ENCODE data around the gene FAR2. TPM values are rescaled to one million over a fixed set of nuclear protein-coding genes. Genes with fewer than 3 reads are reported as not detected.

The FAR2 gene
- total RNA-seq, 1 experiment from 2014 or later: 16.2 TPM

- DNase-seq: no peak
- Histone ChIP-seq H3K4me3 (ENCODE audit: insufficient read depth, low read depth, low read length) (no peak overlapping the region), H3K36me3 (replicated peaks; ENCODE audit: control insufficient read depth, insufficient read depth, low read length) (no peaks in the 10 kb centered on the region), H3K27me3 (ENCODE audit: control insufficient read depth, insufficient read depth, low read length) (peaks cover 11% of the 10 kb centered on the region)
Measured at GRCh38 chr12:29146196-29146595, 2.9 kb upstream of the FAR2 start.

- DNase-seq: peak; percentile 60
- no peaks in the 10 kb centered on the region for H3K36me3 ChIP-seq (replicated peaks; ENCODE audit: control insufficient read depth, insufficient read depth, low read length)
- H3K4me3 ChIP-seq (ENCODE audit: insufficient read depth, low read depth, low read length): peak overlapping the region; percentile 68
- peaks cover 11% of the 10 kb centered on the region for H3K27me3 ChIP-seq (ENCODE audit: control insufficient read depth, insufficient read depth, low read length)
Measured at GRCh38 chr12:29147731-29148595, 1.1 kb upstream of the FAR2 start.

- H3K4me3 ChIP-seq (ENCODE audit: insufficient read depth, low read depth, low read length): peak overlapping the region; percentile 68
- peaks cover 11% of the 10 kb centered on the region for H3K27me3 ChIP-seq (ENCODE audit: control insufficient read depth, insufficient read depth, low read length)
- DNase-seq: peak; percentile 60
- no peaks in the 10 kb centered on the region for H3K36me3 ChIP-seq (replicated peaks; ENCODE audit: control insufficient read depth, insufficient read depth, low read length)
Measured at GRCh38 chr12:29148596-29148910, 525 bp upstream of the FAR2 start.

- peak; percentile 72 for DNase-seq
Measured at GRCh38 chr12:29149691-29150281, 708 bp downstream of the FAR2 start.

GRCh38 chr12:29150462-29150861, 1.4 kb downstream of the FAR2 start:
- DNase-seq: no peak
- peaks cover 11% of the 10 kb centered on the region for H3K27me3 ChIP-seq (ENCODE audit: control insufficient read depth, insufficient read depth, low read length)
- H3K4me3 ChIP-seq (ENCODE audit: insufficient read depth, low read depth, low read length): no peak overlapping the region
- H3K36me3 ChIP-seq (replicated peaks; ENCODE audit: control insufficient read depth, insufficient read depth, low read length): no peaks in the 10 kb centered on the region

More at GRCh38 chr12:29149691-29150281, 708 bp downstream of the FAR2 start:
- Histone ChIP-seq H3K36me3 (replicated peaks; ENCODE audit: control insufficient read depth, insufficient read depth, low read length) (no peaks in the 10 kb centered on the region), H3K27me3 (ENCODE audit: control insufficient read depth, insufficient read depth, low read length) (peaks cover 11% of the 10 kb centered on the region), H3K4me3 (ENCODE audit: insufficient read depth, low read depth, low read length) (peak overlapping the region; percentile 68)

GRCh38 chr12:29152223-29152868, 3.3 kb downstream of the FAR2 start:
- H3K4me3 ChIP-seq (ENCODE audit: insufficient read depth, low read depth, low read length): no peak overlapping the region
- DNase-seq: no peak
- peaks cover 11% of the 10 kb centered on the region for H3K27me3 ChIP-seq (ENCODE audit: control insufficient read depth, insufficient read depth, low read length)
- no peaks in the 10 kb centered on the region for H3K36me3 ChIP-seq (replicated peaks; ENCODE audit: control insufficient read depth, insufficient read depth, low read length)

GRCh38 chr12:29152981-29153630, 4.0 kb downstream of the FAR2 start:
- Histone ChIP-seq H3K36me3 (replicated peaks; ENCODE audit: control insufficient read depth, insufficient read depth, low read length) (no peaks in the 10 kb centered on the region), H3K27me3 (ENCODE audit: control insufficient read depth, insufficient read depth, low read length) (peaks cover 11% of the 10 kb centered on the region), H3K4me3 (ENCODE audit: insufficient read depth, low read depth, low read length) (no peak overlapping the region)
- DNase-seq: peak; percentile 53

GRCh38 chr12:29155079-29155478, 6.0 kb downstream of the FAR2 start:
- H3K27me3 ChIP-seq (ENCODE audit: control insufficient read depth, insufficient read depth, low read length): peaks cover under 1% of the 10 kb centered on the region
- no peaks in the 10 kb centered on the region for H3K36me3 ChIP-seq (replicated peaks; ENCODE audit: control insufficient read depth, insufficient read depth, low read length)
- no peak overlapping the region for H3K4me3 ChIP-seq (ENCODE audit: insufficient read depth, low read depth, low read length)
- no peak for DNase-seq

- no peak for DNase-seq
- Histone ChIP-seq H3K4me3 (ENCODE audit: insufficient read depth, low read depth, low read length) (no peak overlapping the region), H3K27me3 (ENCODE audit: control insufficient read depth, insufficient read depth, low read length) (no peaks in the 10 kb centered on the region), H3K36me3 (replicated peaks; ENCODE audit: control insufficient read depth, insufficient read depth, low read length) (no peaks in the 10 kb centered on the region)
Measured at GRCh38 chr12:29157486-29157946, 8.4 kb downstream of the FAR2 start.

- Histone ChIP-seq H3K4me3 (ENCODE audit: insufficient read depth, low read depth, low read length) (no peak overlapping the region), H3K36me3 (replicated peaks; ENCODE audit: control insufficient read depth, insufficient read depth, low read length) (no peaks in the 10 kb centered on the region), H3K27me3 (ENCODE audit: control insufficient read depth, insufficient read depth, low read length) (no peaks in the 10 kb centered on the region)
- no peak for DNase-seq
Measured at GRCh38 chr12:29158115-29158763, 9.2 kb downstream of the FAR2 start.

GRCh38 chr12:29159661-29160060, 10.6 kb downstream of the FAR2 start:
- DNase-seq: no peak
- H3K36me3 ChIP-seq (replicated peaks; ENCODE audit: control insufficient read depth, insufficient read depth, low read length): no peaks in the 10 kb centered on the region
- no peak overlapping the region for H3K4me3 ChIP-seq (ENCODE audit: insufficient read depth, low read depth, low read length)
- no peaks in the 10 kb centered on the region for H3K27me3 ChIP-seq (ENCODE audit: control insufficient read depth, insufficient read depth, low read length)

GRCh38 chr12:29160230-29160629, 11.2 kb downstream of the FAR2 start:
- H3K4me3 ChIP-seq (ENCODE audit: insufficient read depth, low read depth, low read length): no peak overlapping the region
- no peaks in the 10 kb centered on the region for H3K36me3 ChIP-seq (replicated peaks; ENCODE audit: control insufficient read depth, insufficient read depth, low read length)
- no peak for DNase-seq
- H3K27me3 ChIP-seq (ENCODE audit: control insufficient read depth, insufficient read depth, low read length): no peaks in the 10 kb centered on the region

- Histone ChIP-seq H3K36me3 (replicated peaks; ENCODE audit: control insufficient read depth, insufficient read depth, low read length) (no peaks in the 10 kb centered on the region), H3K4me3 (ENCODE audit: insufficient read depth, low read depth, low read length) (no peak overlapping the region), H3K27me3 (ENCODE audit: control insufficient read depth, insufficient read depth, low read length) (no peaks in the 10 kb centered on the region)
- DNase-seq: no peak
Measured at GRCh38 chr12:29163146-29163545, 14.1 kb downstream of the FAR2 start.
